H1 (cell line): ENCODE measurements around the gene ABHD2. TPM values are rescaled to one million over a fixed set of nuclear protein-coding genes. Genes with fewer than 3 reads are reported as not detected.

Experiments used
- CTCF ChIA-PET: fragments of 300-600 bp; sonication (Branson Sonifier 250); formaldehyde crosslinking; loops from one replicate; lab custom pipeline; 2021; ENCODE audit not compliant: partially characterized antibody; lab: Charles Lee
- POLR2A ChIA-PET: fragments of 300-600 bp; sonication (Branson Sonifier 250); formaldehyde crosslinking; loops from one replicate; lab custom pipeline; 2021; ENCODE audit warnings: inconsistent platforms; ENCODE audit not compliant: partially characterized antibody; lab: Charles Lee
- DNase-seq, 2 experiments: peaks; one replicate each; pipeline versions ENCODE4 v3.0.0 to v3.0.0-alpha.2; 2010 to 2022; ENCODE audit warnings: low spot score in 2 of 2, low read depth in 1 of 2, mixed read lengths in 1 of 2
- FAIRE-seq: peaks from 2 replicates; lab custom pipeline; 2011; peaks lifted over from hg19 to GRCh38; lab: Jason Lieb, UNC
- H2AFZ ChIP-seq: 2 replicates; pipeline ENCODE4 v1.8.1; 2012; ENCODE audit warnings: low read length, inconsistent platforms
- H2AK5ac ChIP-seq: 2 replicates; pipeline ENCODE4 v1.6.1; 2013; ENCODE audit warnings: low read depth, low read length
- H2BK120ac ChIP-seq: replicated peaks from 2 replicates; pipeline ENCODE3; 2013; ENCODE audit warnings: low read depth, low read length, inconsistent platforms
- H2BK12ac ChIP-seq: 2 replicates; pipeline ENCODE4 v1.6.1; 2013; ENCODE audit warnings: low read depth, low read length
- H2BK15ac ChIP-seq: 2 replicates; pipeline ENCODE4 v1.6.1; 2013; ENCODE audit warnings: low read length
- H2BK20ac ChIP-seq: 2 replicates; pipeline ENCODE4 v1.6.1; 2013; ENCODE audit warnings: low read length
- H2BK5ac ChIP-seq: 2 replicates; pipeline ENCODE4 v1.6.1; 2013; ENCODE audit warnings: low read depth, low read length
- H3K14ac ChIP-seq: 2 replicates; pipeline ENCODE4 v1.6.1; 2013; ENCODE audit warnings: inconsistent platforms; ENCODE audit not compliant: insufficient read length
- H3K18ac ChIP-seq: 2 replicates; pipeline ENCODE4 v1.6.1; 2013; ENCODE audit warnings: low read length; ENCODE audit errors: extremely low read depth
- H3K23ac ChIP-seq: 2 replicates; pipeline ENCODE4 v1.6.1; 2013; ENCODE audit warnings: inconsistent platforms; ENCODE audit not compliant: insufficient read length
- H3K23me2 ChIP-seq: 2 replicates; pipeline ENCODE4 v1.6.1; 2013; ENCODE audit warnings: low read depth, low read length
- H3K27ac ChIP-seq: 2 replicates; pipeline ENCODE4 v1.6.1; 2011; ENCODE audit warnings: low read depth, low read length, inconsistent platforms
- H3K27me3 ChIP-seq, 4 experiments: replicated peaks in 1 of 4; 1 replicate in 1 of 4; 2 replicates in 3 of 4; pipeline versions ENCODE4 v1.6.1 to v1.8.1; 2011 to 2013; ENCODE audit warnings: low read length in 3 of 4, mild to moderate bottlenecking in 3 of 4, inconsistent platforms in 2 of 4, mixed read lengths in 2 of 4, moderate library complexity in 1 of 4; ENCODE audit not compliant: control insufficient read depth in 3 of 4, insufficient read depth in 3 of 4; ENCODE audit errors: extremely low read depth in 1 of 4
- H3K36me3 ChIP-seq, 4 experiments: 2 replicates each; pipeline versions ENCODE4 v1.6.1 to v1.8.1; 2011 to 2013; ENCODE audit warnings: mild to moderate bottlenecking in 4 of 4, low read length in 3 of 4, moderate library complexity in 2 of 4, control low read depth in 1 of 4, inconsistent platforms in 1 of 4; ENCODE audit not compliant: insufficient read depth in 4 of 4, control insufficient read depth in 2 of 4
- H3K4ac ChIP-seq: replicated peaks from 2 replicates; pipeline ENCODE3; 2013; ENCODE audit warnings: low read length, low read depth, mixed read lengths, inconsistent platforms; ENCODE audit not compliant: insufficient read length
- H3K4me1 ChIP-seq, 4 experiments: replicated peaks in 1 of 4; 1 replicate in 1 of 4; 2 replicates in 3 of 4; pipeline versions ENCODE4 v1.6.1 to v1.8.1; 2011 to 2013; ENCODE audit warnings: low read length in 3 of 4, inconsistent platforms in 2 of 4, mixed read lengths in 1 of 4; ENCODE audit not compliant: insufficient read depth in 4 of 4, control insufficient read depth in 3 of 4
- H3K4me2 ChIP-seq, 2 experiments: 2 replicates each; pipeline versions ENCODE4 v1.6.1 to v1.8.1; 2011 to 2013; ENCODE audit warnings: low read depth in 2 of 2, low read length in 2 of 2, control low read depth in 1 of 2, inconsistent platforms in 1 of 2, mild to moderate bottlenecking in 1 of 2; ENCODE audit not compliant: insufficient read depth in 1 of 2
- H3K4me3 ChIP-seq, 4 experiments: fragments of 200-600, 300-600 bp in 1 of 4; sonication (generic), shearing (Covaris generic), sonication (Bioruptor Twin) in 1 of 4; 2 replicates each; pipeline versions ENCODE4 v1.5.1 to v1.8.1; 2011 to 2016; ENCODE audit warnings: low read length in 4 of 4, low read depth in 3 of 4, control low read depth in 2 of 4, inconsistent platforms in 2 of 4, mild to moderate bottlenecking in 2 of 4, mixed read lengths in 1 of 4, moderate library complexity in 1 of 4; ENCODE audit not compliant: insufficient read depth in 2 of 4; ENCODE audit errors: extremely low read depth in 1 of 4
- H3K56ac ChIP-seq: replicated peaks from 2 replicates; pipeline ENCODE3; 2013; ENCODE audit warnings: low read depth, mild to moderate bottlenecking, mixed read lengths, low read length, inconsistent platforms; ENCODE audit not compliant: insufficient read length
- H3K79me1 ChIP-seq: 2 replicates; pipeline ENCODE4 v1.6.1; 2013; ENCODE audit warnings: low read depth, low read length, control low read depth
- H3K79me2 ChIP-seq, 2 experiments: 2 replicates each; pipeline versions ENCODE4 v1.6.1 to v1.8.1; 2012 to 2013; ENCODE audit warnings: low read length in 2 of 2, mild to moderate bottlenecking in 2 of 2, inconsistent platforms in 1 of 2; ENCODE audit not compliant: insufficient read depth in 2 of 2, control insufficient read depth in 1 of 2
- H3K9ac ChIP-seq, 4 experiments: replicated peaks in 1 of 4; 1 replicate in 1 of 4; 2 replicates in 3 of 4; pipeline versions ENCODE4 v1.6.1 to v1.8.1; 2011 to 2013; ENCODE audit warnings: low read depth in 3 of 4, low read length in 3 of 4, control low read depth in 2 of 4, mild to moderate bottlenecking in 2 of 4, moderate library complexity in 2 of 4, inconsistent platforms in 1 of 4; ENCODE audit errors: extremely low read depth in 1 of 4
- H3K9me3 ChIP-seq, 2 experiments: 2 replicates each; pipeline versions ENCODE4 v1.6.1 to v1.8.1; 2012 to 2013; ENCODE audit warnings: mild to moderate bottlenecking in 2 of 2, moderate library complexity in 2 of 2, control low read depth in 1 of 2, inconsistent platforms in 1 of 2, low read depth in 1 of 2, low read length in 1 of 2, mixed read lengths in 1 of 2; ENCODE audit not compliant: insufficient read depth in 2 of 2
- H4K20me1 ChIP-seq, 2 experiments: replicated peaks in 1 of 2; 2 replicates each; pipeline versions ENCODE3 to v1.8.1; 2011 to 2013; ENCODE audit warnings: inconsistent platforms in 2 of 2, low read length in 2 of 2, mild to moderate bottlenecking in 1 of 2; ENCODE audit not compliant: insufficient read depth in 2 of 2, control insufficient read depth in 1 of 2
- H4K5ac ChIP-seq: 2 replicates; pipeline ENCODE4 v1.6.1; 2013; ENCODE audit warnings: low read length, low read depth, mixed read lengths, inconsistent platforms; ENCODE audit not compliant: insufficient read length
- H4K8ac ChIP-seq: 2 replicates; pipeline ENCODE4 v1.8.0; 2013; ENCODE audit warnings: mild to moderate bottlenecking, moderate library complexity, low read length, inconsistent platforms; ENCODE audit not compliant: insufficient read depth; ENCODE audit errors: extremely low read depth
- H4K91ac ChIP-seq: replicated peaks from 2 replicates; pipeline ENCODE3; 2013; ENCODE audit warnings: low read length, mixed read lengths, inconsistent platforms; ENCODE audit not compliant: insufficient read length
- GTF2F1 ChIP-seq: IDR thresholded peaks from 2 replicates; pipeline ENCODE4 v1.6.1; 2012; ENCODE audit warnings: low read depth, low read length, improper control_type of control experiment, borderline replicate concordance
- TBP ChIP-seq: IDR thresholded peaks from 2 replicates; pipeline ENCODE4 v1.6.1; 2011; ENCODE audit warnings: low read depth, low read length, improper control_type of control experiment
- WGBS, 2 experiments: shearing (Covaris generic) in 1 of 2; methylation state at CpG; one replicate each; pipeline versions ENCODE4 v1.1.6 to v1.1.7; 2013 to 2015; ENCODE audit warnings: low lambda C conversion rate in 2 of 2, mixed read lengths in 2 of 2, inconsistent platforms in 1 of 2, low coverage in 1 of 2, missing lambda C conversion rate in 1 of 2; ENCODE audit not compliant: insufficient replicate concordance in 2 of 2, insufficient coverage in 1 of 2, insufficient read length in 1 of 2; ENCODE audit errors: extremely low coverage in 1 of 2, missing lambda C conversion rate in 1 of 2; 5-methylcytosine and 5-hydroxymethylcytosine counted together
- polyA plus RNA-seq, 7 experiments: library from polyadenylated mRNA; depleted of rRNA in 3 of 7; stranded (reverse) in 5 of 7; unstranded in 2 of 7; fragments of >200 nt in 5 of 7; fragments of 200-250 nt in 2 of 7; gene quantifications; 1 replicate in 5 of 7; 2 replicates in 1 of 7; 4 replicates in 1 of 7; pipeline versions ENCODE4 v1.2.1 to v1.2.3, GENCODE V29; 2011 to 2013; ENCODE audit warnings: missing spikeins in 2 of 7, mixed read lengths in 2 of 7
- total RNA-seq: library from RNA; stranded (reverse); fragmentation: NEBNext Ultra II Directional; extraction: Animal tissue kit (Norgen Biotek cat#: 25700); gene quantifications from 2 replicates; pipeline ENCODE4 v1.2.1, GENCODE V29; 2021

Gene ABHD2
- total and polyA plus RNA-seq, 2 of the 8 experiments (the other 6 are each of a cell fraction or from before 2014, with no cell fraction given): 9.1 to 23.7 TPM

- Histone ChIP-seq H3K79me1 (no peaks in the 10 kb centered on the region), H3K27ac (peak overlapping the region; percentile 76; the same call in 1 of the 2 replicates), H2BK5ac (0 out of 2 replicates have a peak overlapping the region, but pooled peaks have one; percentile 15), H2AK5ac (no peak overlapping the region), H4K8ac (no peak overlapping the region), H3K14ac (no peak overlapping the region), H3K23ac (no peak overlapping the region), H3K9me3 (no peaks in the 10 kb centered on the region), H2BK120ac (no peak overlapping the region), H3K36me3 (no peaks in the 10 kb centered on the region), H2AFZ (no peak overlapping the region), H3K4ac (no peak overlapping the region), H4K5ac (no peak overlapping the region), H3K18ac (no peak overlapping the region), H3K27me3 (no peaks in the 10 kb centered on the region), H3K9ac (no peak overlapping the region), H4K91ac (peak overlapping the region; percentile 83), H2BK20ac (no peak overlapping the region), H2BK12ac (no peak overlapping the region; the same call in 1 of the 2 replicates), H2BK15ac (no peak overlapping the region), H4K20me1 (no peaks in the 10 kb centered on the region), H3K4me2 (peak overlapping the region in 1 of 2 experiments; percentile 38; a peak in 1 of 4 replicates), H3K56ac (no peak overlapping the region), H3K79me2 (no peaks in the 10 kb centered on the region), H3K23me2 (no peaks in the 10 kb centered on the region), H3K4me1 (peaks cover 6 to 31% (median 15%) of the 10 kb centered on the region in 4 experiments), H3K4me3 (no peak overlapping the region)
- TF ChIP-seq TBP (no peak), GTF2F1 (no peak)
- POLR2A ChIA-PET: interaction anchor here (3.9 kb wide), 1 partner anchor 17 kb away, joined by 20 read pairs; no protein-coding TSS in a partner anchor
- CTCF ChIA-PET: interaction anchor here (2.6 to 23.0 kb wide), 5 partner anchors 12 to 59 kb away, joined by 8 to 297 read pairs (median 21); no protein-coding TSS in a partner anchor
- FAIRE-seq: no peak
- DNase-seq: no peak
- 95% methylated on average over 7 of the region's 7 CpGs; no CpG with 5 or more reads in 1 of the 2 experiments for WGBS, 2 experiments
These were observed 28.1 kb downstream of the ABHD2 start for GRCh38 chr15:89116404-89116803.
